Endothelial cell of umbilical vein (primary cell): ENCODE measurements around the gene C12orf57. TPM values are rescaled to one million over a fixed set of nuclear protein-coding genes. Genes with fewer than 3 reads are reported as not detected.

Experiments used
- BruUV-seq: library from RNA; stranded (reverse); fragments of 400-500 nt; replicated peaks from 2 replicates; lab custom pipeline; 2021; lab: Mats Ljungman, UMichigan
- CTCF ChIA-PET: fragments of 300-600, 350-600 bp; sonication (Branson Sonifier 250); formaldehyde crosslinking; loops from one replicate; lab custom pipeline; 2021; ENCODE audit warnings: antibody characterized with exemption, inconsistent platforms; lab: Charles Lee
- POLR2A ChIA-PET: fragments of 300-600, 350-600 bp; sonication (Branson Sonifier 250); formaldehyde crosslinking; loops from one replicate; lab custom pipeline; 2021; ENCODE audit warnings: antibody characterized with exemption, inconsistent platforms; lab: Charles Lee
- DNase-seq: peaks from one replicate; pipeline ENCODE4 v3.0.0-alpha.2; 2011; ENCODE audit warnings: low read depth, low spot score
- FAIRE-seq: peaks from 2 replicates; lab custom pipeline; 2011; peaks lifted over from hg19 to GRCh38; lab: Jason Lieb, UNC
- H2AFZ ChIP-seq: 2 replicates; pipeline ENCODE4 v1.6.0; 2012; ENCODE audit warnings: low read depth, low read length, control low read depth, inconsistent platforms
- H3K27ac ChIP-seq: 2 replicates; pipeline ENCODE4 v1.5.1; 2011; ENCODE audit warnings: low read depth, mild to moderate bottlenecking, control low read depth, low read length, moderate library complexity; ENCODE audit not compliant: insufficient read depth
- H3K27me3 ChIP-seq, 2 experiments: 2 replicates each; pipeline versions ENCODE4 v1.6.0 to v1.6.1; 2011; ENCODE audit warnings: low read length in 2 of 2, mixed read lengths in 1 of 2; ENCODE audit not compliant: control insufficient read depth in 2 of 2, insufficient read depth in 2 of 2
- H3K36me3 ChIP-seq, 2 experiments: 2 replicates in 1 of 2; 3 replicates in 1 of 2; pipeline ENCODE4 v1.5.1; 2011; ENCODE audit warnings: low read length in 2 of 2, mild to moderate bottlenecking in 1 of 2, moderate library complexity in 1 of 2; ENCODE audit not compliant: control insufficient read depth in 2 of 2, insufficient read depth in 2 of 2; ENCODE audit errors: extremely low read depth in 1 of 2
- H3K4me1 ChIP-seq: 3 replicates; pipeline ENCODE4 v1.5.1; 2011; ENCODE audit warnings: mild to moderate bottlenecking, low read length; ENCODE audit not compliant: control insufficient read depth, insufficient read depth; ENCODE audit errors: extremely low read depth
- H3K4me2 ChIP-seq: 2 replicates; pipeline ENCODE4 v1.6.1; 2011; ENCODE audit warnings: low read length, control low read depth, mixed read lengths; ENCODE audit not compliant: insufficient read depth
- H3K4me3 ChIP-seq, 3 experiments: fragments of 200-600 bp in 1 of 3; sonication (generic), shearing (Covaris generic) in 1 of 3; replicated peaks in 1 of 3; 2 replicates each; pipeline ENCODE4 v1.5.1; 2011 to 2016; ENCODE audit warnings: control low read depth in 3 of 3, low read length in 3 of 3, mild to moderate bottlenecking in 2 of 3, inconsistent platforms in 1 of 3, low read depth in 1 of 3, moderate library complexity in 1 of 3; ENCODE audit not compliant: insufficient read depth in 1 of 3
- H3K79me2 ChIP-seq: 2 replicates; pipeline ENCODE4 v1.6.0; 2012; ENCODE audit warnings: low read length, inconsistent platforms; ENCODE audit not compliant: control insufficient read depth, insufficient read depth
- H3K9ac ChIP-seq: replicated peaks from 2 replicates; pipeline ENCODE3; 2011; ENCODE audit warnings: low read length, control low read depth; ENCODE audit not compliant: insufficient read depth; ENCODE audit errors: extremely low read depth
- H3K9me1 ChIP-seq: replicated peaks from 3 replicates; pipeline ENCODE4 v1.6.0; 2011; ENCODE audit warnings: mild to moderate bottlenecking, low read length; ENCODE audit not compliant: control insufficient read depth, insufficient read depth; ENCODE audit errors: extremely low read depth
- H3K9me3 ChIP-seq: replicated peaks from 2 replicates; pipeline ENCODE4 v1.5.1; 2012; ENCODE audit warnings: low read length, inconsistent platforms; ENCODE audit not compliant: control insufficient read depth, insufficient read depth
- H4K20me1 ChIP-seq: replicated peaks from 2 replicates; pipeline ENCODE3; 2011; ENCODE audit warnings: mild to moderate bottlenecking, low read length; ENCODE audit not compliant: control insufficient read depth, insufficient read depth; ENCODE audit errors: extremely low read depth
- EZH2 ChIP-seq: IDR thresholded peaks from 2 replicates; pipeline ENCODE4 v1.6.1; 2012; ENCODE audit warnings: borderline replicate concordance, low read depth, mild to moderate bottlenecking, moderate library complexity, low read length, inconsistent platforms; ENCODE audit not compliant: severe bottlenecking
- FOS ChIP-seq: IDR thresholded peaks from 2 replicates; pipeline ENCODE4 v1.6.1; 2011; ENCODE audit warnings: mild to moderate bottlenecking, low read length, moderate library complexity, borderline replicate concordance; ENCODE audit not compliant: insufficient read depth
- GATA2 ChIP-seq: IDR thresholded peaks from 2 replicates; pipeline ENCODE4 v1.7.0; 2011; ENCODE audit warnings: low read depth, mild to moderate bottlenecking, moderate library complexity, mixed read lengths, low read length; ENCODE audit not compliant: insufficient read length, insufficient read depth
- JUN ChIP-seq: IDR thresholded peaks from 2 replicates; pipeline ENCODE4 v1.6.1; 2011; ENCODE audit warnings: borderline replicate concordance, low read depth; ENCODE audit not compliant: insufficient read length, insufficient read depth
- MAX ChIP-seq: IDR thresholded peaks from 2 replicates; pipeline ENCODE4 v1.6.1; 2011; ENCODE audit not compliant: insufficient read depth, insufficient read length
- MYC ChIP-seq: IDR thresholded peaks from one replicate; pipeline ENCODE4 v1.6.1; 2011; ENCODE audit warnings: mild to moderate bottlenecking, low read depth, low read length
- POLR2A ChIP-seq: IDR thresholded peaks from 2 replicates; pipeline ENCODE4 v1.6.1; 2012; ENCODE audit warnings: low read depth, mild to moderate bottlenecking, control low read depth, low read length
- POLR2AphosphoS5 ChIP-seq: IDR thresholded peaks from 2 replicates; pipeline ENCODE4 v1.6.1; 2012; ENCODE audit warnings: low read depth, mild to moderate bottlenecking, control low read depth, low read length, moderate library complexity; ENCODE audit not compliant: insufficient read depth
- dilution Hi-C: fragments of 300-500 bp; cut with MboI; formaldehyde crosslinking; loops from one replicate; pipeline ENCODE4 v1.15.0; 2019; ENCODE audit warnings: low sequenced_read_pairs; ENCODE audit not compliant: extremely low pct_ligation_motif_present
- intact Hi-C: fragments of 100-400 bp; cut with micrococcal nuclease; formaldehyde crosslinking; loops from one replicate; pipeline ENCODE4 v1.10.0; 2022
- polyA plus RNA-seq, 4 experiments: library from polyadenylated mRNA; depleted of rRNA in 3 of 4; stranded (reverse) in 3 of 4; unstranded in 1 of 4; fragments of >200 nt; gene quantifications; 2 replicates each; pipeline versions ENCODE4 v1.2.1 to v1.2.3, GENCODE V29; 2011 to 2012; ENCODE audit warnings: missing spikeins in 1 of 4
- total RNA-seq: library from RNA; stranded (reverse); gene quantifications from 2 replicates; pipeline ENCODE4 v1.2.3, GENCODE V29; 2021
- TF ChIP-seq, protein P1 (sequence below), 2 donors: IDR thresholded peaks; 1 replicate in 1 of 2; 2 replicates in 1 of 2; pipeline ENCODE4 v1.5.1; 2011; ENCODE audit warnings: low read length in 2 of 2, mild to moderate bottlenecking in 2 of 2, moderate library complexity in 2 of 2, control low read depth in 1 of 2, inconsistent platforms in 1 of 2, low read depth in 1 of 2; ENCODE audit not compliant: insufficient read depth in 1 of 2; ENCODE audit errors: extremely low read depth in 1 of 2

C12orf57 gene
- total and polyA plus RNA-seq, 2 donors (not counting 3 experiments of a cell fraction or from before 2014, with no cell fraction given): 167 to 729 TPM

GRCh38 chr12:6929466-6930452 lies 14.1 kb upstream of the C12orf57 start:
- ChIA-PET POLR2A (interaction anchor here (1.2 kb wide), 1 partner anchor 8 kb away, joined by 4 read pairs; no protein-coding TSS in a partner anchor), CTCF (interaction anchor here (1.1 to 2.0 kb wide), 3 partner anchors 8 to 57 kb away, joined by 3 to 11 read pairs (median 5); partner anchors contain the start of gene SPSB2)
- FAIRE-seq (no peak), DNase-seq (no peak)
- peaks cover 2 to 3% of the 10 kb centered on the region in 2 experiments for H3K36me3 ChIP-seq
- intact Hi-C loops: no loop called here
- H3K9me1 ChIP-seq: no peaks in the 10 kb centered on the region
- TF ChIP-seq FOS: no peak
- no peak for TF ChIP-seq POLR2AphosphoS5
- TF ChIP-seq GATA2: no peak
- no peak for TF ChIP-seq MYC
- no peak for TF ChIP-seq POLR2A
- no peak for TF ChIP-seq MAX
- TF ChIP-seq JUN: no peak
- TF ChIP-seq, protein P1, sequence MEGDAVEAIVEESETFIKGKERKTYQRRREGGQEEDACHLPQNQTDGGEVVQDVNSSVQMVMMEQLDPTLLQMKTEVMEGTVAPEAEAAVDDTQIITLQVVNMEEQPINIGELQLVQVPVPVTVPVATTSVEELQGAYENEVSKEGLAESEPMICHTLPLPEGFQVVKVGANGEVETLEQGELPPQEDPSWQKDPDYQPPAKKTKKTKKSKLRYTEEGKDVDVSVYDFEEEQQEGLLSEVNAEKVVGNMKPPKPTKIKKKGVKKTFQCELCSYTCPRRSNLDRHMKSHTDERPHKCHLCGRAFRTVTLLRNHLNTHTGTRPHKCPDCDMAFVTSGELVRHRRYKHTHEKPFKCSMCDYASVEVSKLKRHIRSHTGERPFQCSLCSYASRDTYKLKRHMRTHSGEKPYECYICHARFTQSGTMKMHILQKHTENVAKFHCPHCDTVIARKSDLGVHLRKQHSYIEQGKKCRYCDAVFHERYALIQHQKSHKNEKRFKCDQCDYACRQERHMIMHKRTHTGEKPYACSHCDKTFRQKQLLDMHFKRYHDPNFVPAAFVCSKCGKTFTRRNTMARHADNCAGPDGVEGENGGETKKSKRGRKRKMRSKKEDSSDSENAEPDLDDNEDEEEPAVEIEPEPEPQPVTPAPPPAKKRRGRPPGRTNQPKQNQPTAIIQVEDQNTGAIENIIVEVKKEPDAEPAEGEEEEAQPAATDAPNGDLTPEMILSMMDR (IDR thresholded peaks at IDR 0.05; ENCODE audit: extremely low read depth in 1 of 2, insufficient read depth in 1 of 2, low read depth in 1 of 2, low read length in 2 of 2): no peak
- TF ChIP-seq EZH2: no peak
- BruUV-seq: TSS peak; percentile 7
- peaks cover 8% of the 10 kb centered on the region for H4K20me1 ChIP-seq
- no peak overlapping the region for H3K27ac ChIP-seq
- H3K4me2 ChIP-seq: peak overlapping the region; percentile 87
- peak overlapping the region; percentile 75 for H3K9ac ChIP-seq
- dilution Hi-C loops: no loop called here
- no peaks in the 10 kb centered on the region for H3K9me3 ChIP-seq
- H3K79me2 ChIP-seq: peaks cover 63% of the 10 kb centered on the region
- H3K27me3 ChIP-seq: no peaks in the 10 kb centered on the region
- H2AFZ ChIP-seq: no peak overlapping the region
- peaks cover 62% of the 10 kb centered on the region for H3K4me1 ChIP-seq
- H3K4me3 ChIP-seq: peak overlapping the region; percentile 88 to 92 (median 90)
